K562 (cell line): Measurements from ENCODE around the gene INPP5E. TPM values are rescaled to one million over a fixed set of nuclear protein-coding genes. Genes with fewer than 3 reads are reported as not detected.

ENCODE experiments used
- ARID1B ChIP-seq: fragments of 450-650 bp; IDR thresholded peaks from 2 replicates; pipeline ENCODE4 v1.6.1; 2016; ENCODE audit warnings: antibody characterized with exemption, mild to moderate bottlenecking, inconsistent platforms
- ATF7 ChIP-seq: fragments of 450-650 bp; IDR thresholded peaks from 2 replicates; pipeline ENCODE4 v1.7.1; 2014; ENCODE audit warnings: mild to moderate bottlenecking, moderate library complexity
- CC2D1A ChIP-seq: fragments of 450-650 bp; IDR thresholded peaks from 2 replicates; pipeline ENCODE4 v1.6.1; 2017; ENCODE audit warnings: mild to moderate bottlenecking
- CCAR2 ChIP-seq: fragments of 200-400 bp; formaldehyde crosslinking; IDR thresholded peaks from 2 replicates; pipeline ENCODE4 v1.6.1; 2017; ENCODE audit warnings: mild to moderate bottlenecking, low read depth, low read length
- EHMT2 ChIP-seq: fragments of 450-650 bp; IDR thresholded peaks from 2 replicates; pipeline ENCODE4 v1.6.1; 2018; ENCODE audit warnings: antibody characterized with exemption
- FOXP4 ChIP-seq: sonication (generic); formaldehyde crosslinking; IDR thresholded peaks from 2 replicates; pipeline ENCODE4 v1.8.0; 2022; ENCODE audit warnings: mild to moderate bottlenecking, missing genetic modification reagents, borderline replicate concordance
- KHSRP ChIP-seq: fragments of 450-650 bp; IDR thresholded peaks from 2 replicates; pipeline ENCODE4 v1.6.1; 2017
- KLF1 ChIP-seq: fragments of 450-650 bp; IDR thresholded peaks from 2 replicates; pipeline ENCODE4 v1.6.1; 2016; ENCODE audit warnings: missing genetic modification characterization, missing compliant biosample characterization
- MCM7 ChIP-seq, 2 experiments: fragments of 450-650 bp; IDR thresholded peaks; 2 replicates each; pipeline ENCODE4 v1.6.1; 2016 to 2018
- MECOM ChIP-seq: fragments of 250-450 bp; sonication (Bioruptor Pico); IDR thresholded peaks from 2 replicates; pipeline ENCODE4 v1.8.0; 2022; ENCODE audit warnings: inconsistent platforms
- NBN ChIP-seq: fragments of 450-650 bp; IDR thresholded peaks from 2 replicates; pipeline ENCODE4 v1.6.1; 2016; ENCODE audit warnings: low read depth, mild to moderate bottlenecking
- NFIC ChIP-seq: fragments of 450-650 bp; IDR thresholded peaks from 2 replicates; pipeline ENCODE4 v1.6.1; 2017; ENCODE audit warnings: mild to moderate bottlenecking, inconsistent platforms
- PRDM10 ChIP-seq: fragments of 450-650 bp; IDR thresholded peaks from 2 replicates; pipeline ENCODE4 v1.6.1; 2018; ENCODE audit not compliant: partially characterized antibody
- PTBP1 ChIP-seq: fragments of 200-400 bp; formaldehyde crosslinking; IDR thresholded peaks from 2 replicates; pipeline ENCODE4 v1.6.1; 2017; ENCODE audit warnings: low read depth, low read length
- SMC3 ChIP-seq: conservative IDR thresholded peaks from 2 replicates; pipeline ENCODE4 v1.6.1; 2011; ENCODE audit warnings: low read depth, low read length, improper control_type of control experiment; ENCODE audit not compliant: insufficient read depth
- STAT5A ChIP-seq: IDR thresholded peaks from 2 replicates; pipeline ENCODE4 v1.6.1; 2012; ENCODE audit warnings: low read length, inconsistent platforms, borderline replicate concordance
- ZBTB33 ChIP-seq: sonication (generic); formaldehyde crosslinking; IDR thresholded peaks from 2 replicates; pipeline ENCODE4 v1.8.1; 2023; ENCODE audit warnings: mild to moderate bottlenecking, missing genetic modification reagents
- ZNF12 ChIP-seq: sonication (generic); formaldehyde crosslinking; IDR thresholded peaks from 2 replicates; pipeline ENCODE4 v1.4.0; 2020; ENCODE audit warnings: mild to moderate bottlenecking, missing genetic modification reagents
- polyA plus RNA-seq, 8 experiments: library from polyadenylated mRNA; depleted of rRNA in 4 of 8; stranded (reverse) in 5 of 8; unstranded in 3 of 8; fragments of >200 nt; fragmentation: Nextera tagmentation in 2 of 8; fragmentation: Illumina TruSeq in 1 of 8; extraction: Ambion mirVana in 2 of 8; extraction: Trizol in 1 of 8; gene quantifications; 2 replicates each; pipeline versions ENCODE4 v1.2.1 to v1.2.3, GENCODE V29; 2011 to 2014; ENCODE audit warnings: inconsistent platforms in 1 of 8, missing spikeins in 1 of 8
- total RNA-seq, 7 experiments: library from RNA; depleted of rRNA in 6 of 7; stranded (reverse); fragments of >200 nt in 6 of 7; fragmentation: Illumina TruSeq in 2 of 7; extraction: Trizol in 2 of 7; gene quantifications; 2 replicates each; pipeline versions ENCODE4 v1.2.1 to v1.2.3, GENCODE V29; 2011 to 2021; ENCODE audit warnings: low replicate concordance in 1 of 7
- TF ChIP-seq, protein P1 (sequence below): fragments of 250-450 bp; sonication (Bioruptor Pico); IDR thresholded peaks from 2 replicates; pipeline ENCODE4 v1.8.0; 2021; ENCODE audit warnings: moderate library complexity, mild to moderate bottlenecking, inconsistent platforms

Gene INPP5E
- total and polyA plus RNA-seq, 9 of the 15 experiments (the other 6 are each of a cell fraction or from before 2014, with no cell fraction given), result 0.38 to 17.4 (median 4.9) TPM

- TF ChIP-seq NFIC (0 out of 2 replicates have a peak, but pooled peaks have one; percentile 20), NBN (no peak), ZBTB33 (CRISPR knock-in tag) (no peak), MECOM (CRISPR knock-in tag) (no peak), CC2D1A (no peak), ZNF12 (CRISPR knock-in tag) (0 out of 2 replicates have a peak, but pooled peaks have one; percentile 0), CCAR2 (no peak), ARID1B (peak; percentile 27; the same call in 1 of the 2 replicates), MCM7 (IDR thresholded peaks at IDR 0.05) (no peak), PRDM10 (no peak), STAT5A (peak; percentile 41; the same call in 1 of the 2 replicates), EHMT2 (no peak), SMC3 (no peak), ATF7 (no peak), PTBP1 (no peak), FOXP4 (CRISPR knock-in tag) (no peak), KHSRP (no peak), KLF1 (tag) (no peak)
- TF ChIP-seq, protein P1, sequence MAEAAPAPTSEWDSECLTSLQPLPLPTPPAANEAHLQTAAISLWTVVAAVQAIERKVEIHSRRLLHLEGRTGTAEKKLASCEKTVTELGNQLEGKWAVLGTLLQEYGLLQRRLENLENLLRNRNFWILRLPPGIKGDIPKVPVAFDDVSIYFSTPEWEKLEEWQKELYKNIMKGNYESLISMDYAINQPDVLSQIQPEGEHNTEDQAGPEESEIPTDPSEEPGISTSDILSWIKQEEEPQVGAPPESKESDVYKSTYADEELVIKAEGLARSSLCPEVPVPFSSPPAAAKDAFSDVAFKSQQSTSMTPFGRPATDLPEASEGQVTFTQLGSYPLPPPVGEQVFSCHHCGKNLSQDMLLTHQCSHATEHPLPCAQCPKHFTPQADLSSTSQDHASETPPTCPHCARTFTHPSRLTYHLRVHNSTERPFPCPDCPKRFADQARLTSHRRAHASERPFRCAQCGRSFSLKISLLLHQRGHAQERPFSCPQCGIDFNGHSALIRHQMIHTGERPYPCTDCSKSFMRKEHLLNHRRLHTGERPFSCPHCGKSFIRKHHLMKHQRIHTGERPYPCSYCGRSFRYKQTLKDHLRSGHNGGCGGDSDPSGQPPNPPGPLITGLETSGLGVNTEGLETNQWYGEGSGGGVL (CRISPR knock-in tag), result no peak
- TF ChIP-seq, all 486 proteins: peak for 5
Measured at GRCh38 chr9:136411378-136411777, 28.3 kb downstream of the INPP5E start (continued).
